Body of pancreas (tissue), 4 donors: ENCODE data around the gene UBE3B. TPM values are rescaled to one million over a fixed set of nuclear protein-coding genes. Genes with fewer than 3 reads are reported as not detected.

ENCODE experiments used
- ATAC-seq: fragments of 150-250 bp; one replicate; pipeline ENCODE4 v1.9.1; 2016
- DNase-seq, 4 donors: peaks; one replicate each; pipeline ENCODE4 v3.0.0-alpha.2; 2019
- H3K27ac ChIP-seq, 4 donors: fragments of 200-600 bp; sonication (generic); 1 replicate in 3 of 4; 2 replicates in 1 of 4; pipeline versions ENCODE4 v1.5.1 to v1.6.1; 2016 to 2019; ENCODE audit warnings: mild to moderate bottlenecking in 1 of 4, mixed read lengths in 1 of 4, moderate library complexity in 1 of 4
- H3K27me3 ChIP-seq, 2 donors: fragments of 200-600 bp; sonication (generic); one replicate each; pipeline ENCODE4 v1.6.0; 2016; ENCODE audit warnings: mild to moderate bottlenecking in 1 of 2
- H3K36me3 ChIP-seq, 2 donors: fragments of 200-600 bp; sonication (generic); replicated peaks in 1 of 2; 2 replicates each; pipeline ENCODE4 v1.5.1; 2016; ENCODE audit warnings: low read depth in 2 of 2; ENCODE audit not compliant: insufficient read depth in 1 of 2
- H3K4me1 ChIP-seq: fragments of 200-600 bp; sonication (generic); one replicate; pipeline ENCODE4 v1.6.0; 2016
- H3K4me3 ChIP-seq, 2 donors: fragments of 200-600 bp; sonication (generic); 1 replicate in 1 of 2; 2 replicates in 1 of 2; pipeline ENCODE4 v1.5.1; 2016 to 2019
- H3K9me3 ChIP-seq, 3 donors: fragments of 200-600 bp; sonication (generic); 1 replicate in 2 of 3; 2 replicates in 1 of 3; pipeline ENCODE4 v1.5.1; 2016
- CTCF ChIP-seq, 7 experiments: fragments of 450-650 bp in 4 of 7; fragments of 200-600 bp in 3 of 7; sonication (generic) in 3 of 7; IDR thresholded peaks; one replicate each; pipeline ENCODE4 v1.5.1; 2016 to 2019; ENCODE audit warnings: antibody characterized with exemption in 7 of 7
- POLR2A ChIP-seq, 3 donors: fragments of 450-650 bp; IDR thresholded peaks; one replicate each; pipeline ENCODE4 v1.6.1; 2016; ENCODE audit warnings: antibody characterized with exemption in 3 of 3, mild to moderate bottlenecking in 2 of 3
- WGBS, 2 donors: methylation state at CpG; one replicate each; pipeline ENCODE4 v1.1.5; 2017; 5-methylcytosine and 5-hydroxymethylcytosine counted together
- intact Hi-C: fragments of 100-400 bp; cut with DNase I; formaldehyde crosslinking; loops from one replicate; pipeline ENCODE4 v1.15.1; 2023
- total RNA-seq, 2 donors: library from RNA; depleted of rRNA; stranded (reverse); fragments of >200 nt; gene quantifications; one replicate each; pipeline ENCODE4 v1.1.0, GENCODE V29; 2016

The UBE3B gene
- total RNA-seq, 2 donors from 2014 or later, result 18.9 to 33.9 TPM

- H3K4me1 ChIP-seq, result no peaks in the 10 kb centered on the region
- DNase-seq (no peak), ATAC-seq (no peak)
- no peaks in the 10 kb centered on the region for H3K27me3 ChIP-seq
- H3K4me3 ChIP-seq, result no peak overlapping the region
- H3K9me3 ChIP-seq, result no peaks in the 10 kb centered on the region
- intact Hi-C loops, result no loop called here
- 85 to 87% methylated on average over 2 of the region's 2 CpGs for WGBS, 2 donors
- no peak overlapping the region for H3K27ac ChIP-seq
- TF ChIP-seq CTCF (IDR thresholded peaks at IDR 0.05) (no peak), POLR2A (IDR thresholded peaks at IDR 0.05) (no peak)
- no peaks in the 10 kb centered on the region for H3K36me3 ChIP-seq
Observed at GRCh38 chr12:109542014-109542413, 64.6 kb downstream of the UBE3B start.

- Histone ChIP-seq H3K36me3 (no peaks in the 10 kb centered on the region), H3K27ac (no peak overlapping the region), H3K4me1 (no peaks in the 10 kb centered on the region), H3K9me3 (no peaks in the 10 kb centered on the region), H3K27me3 (no peaks in the 10 kb centered on the region), H3K4me3 (no peak overlapping the region)
- intact Hi-C loops, result no loop called here
- no peak for TF ChIP-seq POLR2A (IDR thresholded peaks at IDR 0.05)
- TF ChIP-seq CTCF (IDR thresholded peaks at IDR 0.05), result no peak
- ATAC-seq (no peak), DNase-seq (no peak)
- 84 to 90% methylated on average over 6 of the region's 6 CpGs for WGBS, 2 donors
Observed at GRCh38 chr12:109542876-109543275, 65.4 kb downstream of the UBE3B start.

- H3K4me3 ChIP-seq, result no peak overlapping the region
- no peaks in the 10 kb centered on the region for H3K27me3 ChIP-seq
- 46 to 59% methylated on average over 2 to 6 of the region's 7 CpGs for whole genome bisulfite sequencing, 2 donors
- DNase-seq (no peak), ATAC-seq (no peak)
- H3K27ac ChIP-seq, result no peak overlapping the region
- no peak for TF ChIP-seq POLR2A (IDR thresholded peaks at IDR 0.05)
- TF ChIP-seq CTCF (IDR thresholded peaks at IDR 0.05), result no peak
- no peaks in the 10 kb centered on the region for H3K4me1 ChIP-seq
- intact Hi-C loops, result no loop called here
- no peaks in the 10 kb centered on the region for H3K36me3 ChIP-seq
- H3K9me3 ChIP-seq, result no peaks in the 10 kb centered on the region
Observed at GRCh38 chr12:109544955-109545531, 67.6 kb downstream of the UBE3B start.

- no peaks in the 10 kb centered on the region for H3K4me1 ChIP-seq
- no peak overlapping the region for H3K4me3 ChIP-seq
- no peak for DNase-seq
- no peaks in the 10 kb centered on the region for H3K9me3 ChIP-seq
- TF ChIP-seq CTCF (IDR thresholded peaks at IDR 0.05) (no peak), POLR2A (IDR thresholded peaks at IDR 0.05) (no peak)
- 55% methylated on average over 5 of the region's 5 CpGs; no CpG with 5 or more reads in 1 of the 2 donors for WGBS, 2 donors
- H3K36me3 ChIP-seq, result no peaks in the 10 kb centered on the region
- intact Hi-C loops, result no loop called here
- ATAC-seq, result no peak
- H3K27me3 ChIP-seq, result peaks cover 0 to under 1% of the 10 kb centered on the region in 2 donors
- H3K27ac ChIP-seq, result no peak overlapping the region
Observed at GRCh38 chr12:109545826-109546225, 68.4 kb downstream of the UBE3B start.

- TF ChIP-seq POLR2A (IDR thresholded peaks at IDR 0.05) (no peak), CTCF (IDR thresholded peaks at IDR 0.05) (no peak)
- no peaks in the 10 kb centered on the region for H3K36me3 ChIP-seq
- ATAC-seq (no peak), DNase-seq (no peak)
- no peak overlapping the region for H3K4me3 ChIP-seq
- intact Hi-C loops, result no loop called here
- peaks cover 0 to 4% of the 10 kb centered on the region in 2 donors for H3K27me3 ChIP-seq
- no peaks in the 10 kb centered on the region for H3K9me3 ChIP-seq
- no peaks in the 10 kb centered on the region for H3K4me1 ChIP-seq
- 76 to 85% methylated on average over 18 of the region's 18 CpGs for WGBS, 2 donors
- no peak overlapping the region for H3K27ac ChIP-seq
Observed at GRCh38 chr12:109547286-109547685, 69.9 kb downstream of the UBE3B start.
